Measurements from ENCODE around the gene TCEAL8.

Gene TCEAL8

GRCh38 chrX:103212749-103213457 is 42.1 kb downstream of the TCEAL8 start:
- DNase-seq, result no peak

DNA sequence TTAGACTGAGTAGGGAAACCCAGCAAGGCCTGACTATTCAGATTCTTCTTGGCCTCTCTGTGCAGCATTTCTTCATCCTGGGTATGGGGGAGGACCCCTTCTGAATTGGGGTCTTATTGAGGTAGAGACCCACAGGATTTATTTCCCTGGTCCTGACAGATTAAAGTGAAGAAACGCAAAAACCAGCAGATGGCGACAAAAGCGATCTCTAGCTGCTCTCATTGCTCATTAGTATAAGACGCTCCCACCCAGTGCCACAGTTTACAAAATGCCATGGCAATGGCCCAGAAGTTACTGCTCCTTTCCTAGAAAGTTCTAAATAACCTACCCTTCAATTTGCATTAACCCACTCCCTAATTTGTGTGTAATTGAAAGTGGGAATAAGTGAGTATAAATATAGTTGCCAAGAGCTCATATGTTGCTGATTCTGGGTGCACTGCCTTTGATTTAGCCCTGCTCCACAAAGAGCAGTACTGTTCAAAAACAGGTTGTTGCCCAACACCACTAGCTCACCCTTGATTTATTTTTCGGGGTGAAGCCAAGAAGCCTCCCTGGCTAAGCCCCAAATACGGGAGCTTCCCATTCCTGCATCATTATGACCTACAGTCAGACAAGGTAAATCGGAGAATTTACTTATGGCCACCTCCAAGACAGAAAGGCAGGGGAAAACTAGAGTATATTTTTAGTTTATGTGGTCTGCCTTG is 43.8 kb downstream of the TCEAL8 start:
- peak; percentile 39 for DNase-seq

- no peak for DNase-seq
These were observed 44.9 kb downstream of the TCEAL8 start for GRCh38 chrX:103210056-103210455.
